ENCODE results near the gene DSP. TPM values are rescaled to one million over a fixed set of nuclear protein-coding genes. Genes with fewer than 3 reads are reported as not detected.

Gene DSP
- total RNA-seq, 2 experiments from 2014 or later: 0.06 TPM; not detected in 1

DNA sequence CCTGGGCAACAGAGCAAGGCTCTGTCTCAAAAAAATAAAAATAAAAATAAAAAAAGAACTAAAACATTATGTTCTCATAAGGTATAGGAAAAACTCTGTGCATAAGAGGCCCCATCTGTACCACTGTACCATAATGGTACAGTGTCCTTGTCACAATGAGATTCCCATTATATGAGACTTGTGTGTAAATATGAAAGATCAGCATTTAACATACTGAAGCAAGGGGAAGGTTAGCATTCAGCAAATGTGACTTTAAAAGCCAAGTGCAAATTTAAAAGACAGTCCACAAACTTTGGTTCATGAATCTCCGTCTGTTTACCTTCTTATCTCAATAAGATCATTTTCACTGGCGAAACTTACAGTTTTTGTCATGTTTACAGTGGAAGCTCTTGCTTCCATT, 16.2 kb downstream of the DSP start:
- intact Hi-C loops (cut with micrococcal nuclease; ENCODE audit: unreplicated experiment): no loop called here
- Histone ChIP-seq H3K79me2 (ENCODE audit: insufficient read depth, low read depth, low read length) (no peaks in the 10 kb centered on the region), H3K27ac (ENCODE audit: low read depth, low read length, poor library complexity, severe bottlenecking) (no peak overlapping the region), H3K4me2 (ENCODE audit: low read length) (no peak overlapping the region), H3K9me3 (ENCODE audit: low read length) (no peaks in the 10 kb centered on the region), H4K20me1 (ENCODE audit: insufficient read depth, low read length) (no peaks in the 10 kb centered on the region), H3K9me2 (ENCODE audit: insufficient read depth, low read length) (no peaks in the 10 kb centered on the region), H2AFZ (ENCODE audit: low read length) (no peak overlapping the region), H3K4me1 (ENCODE audit: insufficient read depth, low read length, poor library complexity, severe bottlenecking) (no peaks in the 10 kb centered on the region), H3K36me3 (ENCODE audit: insufficient read depth, low read length) (no peaks in the 10 kb centered on the region), H3K4me3 (ENCODE audit: low read depth, low read length, poor library complexity, severe bottlenecking) (no peak overlapping the region)
- CTCF ChIA-PET (ENCODE audit: unreplicated experiment): no interaction called here
- TF ChIP-seq CTCF (conservative IDR thresholded peaks at IDR 0.05; ENCODE audit: low read length) (no peak), EZH2phosphoT487 (IDR thresholded peaks at IDR 0.05; ENCODE audit: borderline replicate concordance, low read depth, low read length) (no peak)
- no TSS peak for BruUV-seq (replicated peaks)
- POLR2A ChIA-PET: no interaction called here
- DNase-seq (ENCODE audit: low spot score): no peak

GRCh38 chr6:7558781-7559180, 17.3 kb downstream of the DSP start:
- H2AFZ ChIP-seq (ENCODE audit: low read length): no peak overlapping the region
- DNase-seq (ENCODE audit: low spot score): no peak
- H3K9me3 ChIP-seq (ENCODE audit: low read length): no peaks in the 10 kb centered on the region
- intact Hi-C loops (cut with micrococcal nuclease; ENCODE audit: unreplicated experiment): no loop called here
- no TSS peak for BruUV-seq (replicated peaks)
- CTCF ChIA-PET (ENCODE audit: unreplicated experiment): no interaction called here
- no peaks in the 10 kb centered on the region for H4K20me1 ChIP-seq (ENCODE audit: insufficient read depth, low read length)
- TF ChIP-seq EZH2phosphoT487 (IDR thresholded peaks at IDR 0.05; ENCODE audit: borderline replicate concordance, low read depth, low read length) (no peak), CTCF (conservative IDR thresholded peaks at IDR 0.05; ENCODE audit: low read length) (no peak)
- no peak overlapping the region for H3K4me2 ChIP-seq (ENCODE audit: low read length)
- H3K79me2 ChIP-seq (ENCODE audit: insufficient read depth, low read depth, low read length): no peaks in the 10 kb centered on the region
- H3K4me3 ChIP-seq (ENCODE audit: low read depth, low read length, poor library complexity, severe bottlenecking): no peak overlapping the region
- no peaks in the 10 kb centered on the region for H3K9me2 ChIP-seq (ENCODE audit: insufficient read depth, low read length)
- H3K4me1 ChIP-seq (ENCODE audit: insufficient read depth, low read length, poor library complexity, severe bottlenecking): no peaks in the 10 kb centered on the region
- POLR2A ChIA-PET: no interaction called here
- no peaks in the 10 kb centered on the region for H3K36me3 ChIP-seq (ENCODE audit: insufficient read depth, low read length)
- H3K27ac ChIP-seq (ENCODE audit: low read depth, low read length, poor library complexity, severe bottlenecking): no peak overlapping the region

DNA sequence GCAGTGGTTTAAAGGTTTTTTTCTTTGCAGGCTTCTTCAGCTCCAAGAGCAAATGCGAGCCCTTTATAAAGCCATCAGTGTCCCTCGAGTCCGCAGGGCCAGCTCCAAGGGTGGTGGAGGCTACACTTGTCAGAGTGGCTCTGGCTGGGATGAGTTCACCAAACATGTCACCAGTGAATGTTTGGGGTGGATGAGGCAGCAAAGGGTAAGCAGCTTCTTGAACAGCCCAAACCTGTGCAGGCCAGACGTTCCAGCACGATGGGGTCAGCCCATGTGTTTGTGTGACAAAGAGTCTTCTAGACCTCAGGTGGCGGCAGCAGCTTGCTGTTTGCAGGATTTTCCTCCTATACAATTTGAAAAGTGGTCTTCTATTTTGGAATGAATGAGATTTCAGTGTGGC, 17.7 kb downstream of the DSP start:
- POLR2A ChIA-PET: no interaction called here
- no peak overlapping the region for H2AFZ ChIP-seq (ENCODE audit: low read length)
- no peak overlapping the region for H3K4me2 ChIP-seq (ENCODE audit: low read length)
- no peaks in the 10 kb centered on the region for H3K9me3 ChIP-seq (ENCODE audit: low read length)
- CTCF ChIA-PET (ENCODE audit: unreplicated experiment): no interaction called here
- intact Hi-C loops (cut with micrococcal nuclease; ENCODE audit: unreplicated experiment): no loop called here
- no peak overlapping the region for H3K27ac ChIP-seq (ENCODE audit: low read depth, low read length, poor library complexity, severe bottlenecking)
- no peaks in the 10 kb centered on the region for H3K36me3 ChIP-seq (ENCODE audit: insufficient read depth, low read length)
- no peaks in the 10 kb centered on the region for H3K4me1 ChIP-seq (ENCODE audit: insufficient read depth, low read length, poor library complexity, severe bottlenecking)
- no peaks in the 10 kb centered on the region for H4K20me1 ChIP-seq (ENCODE audit: insufficient read depth, low read length)
- TF ChIP-seq CTCF (conservative IDR thresholded peaks at IDR 0.05; ENCODE audit: low read length) (no peak), EZH2phosphoT487 (IDR thresholded peaks at IDR 0.05; ENCODE audit: borderline replicate concordance, low read depth, low read length) (no peak)
- DNase-seq (ENCODE audit: low spot score): no peak
- H3K79me2 ChIP-seq (ENCODE audit: insufficient read depth, low read depth, low read length): no peaks in the 10 kb centered on the region
- no TSS peak for BruUV-seq (replicated peaks)
- no peak overlapping the region for H3K4me3 ChIP-seq (ENCODE audit: low read depth, low read length, poor library complexity, severe bottlenecking)
- H3K9me2 ChIP-seq (ENCODE audit: insufficient read depth, low read length): no peaks in the 10 kb centered on the region

Data from OCI-LY7 (cell line).